ENCODE data around the gene C19orf81. TPM values are rescaled to one million over a fixed set of nuclear protein-coding genes. Genes with fewer than 3 reads are reported as not detected.

Gene C19orf81
- 5.2 and 13.8 TPM in 2 replicates for total RNA-seq (2014; rRNA removed; shearing (Covaris generic))

DNA sequence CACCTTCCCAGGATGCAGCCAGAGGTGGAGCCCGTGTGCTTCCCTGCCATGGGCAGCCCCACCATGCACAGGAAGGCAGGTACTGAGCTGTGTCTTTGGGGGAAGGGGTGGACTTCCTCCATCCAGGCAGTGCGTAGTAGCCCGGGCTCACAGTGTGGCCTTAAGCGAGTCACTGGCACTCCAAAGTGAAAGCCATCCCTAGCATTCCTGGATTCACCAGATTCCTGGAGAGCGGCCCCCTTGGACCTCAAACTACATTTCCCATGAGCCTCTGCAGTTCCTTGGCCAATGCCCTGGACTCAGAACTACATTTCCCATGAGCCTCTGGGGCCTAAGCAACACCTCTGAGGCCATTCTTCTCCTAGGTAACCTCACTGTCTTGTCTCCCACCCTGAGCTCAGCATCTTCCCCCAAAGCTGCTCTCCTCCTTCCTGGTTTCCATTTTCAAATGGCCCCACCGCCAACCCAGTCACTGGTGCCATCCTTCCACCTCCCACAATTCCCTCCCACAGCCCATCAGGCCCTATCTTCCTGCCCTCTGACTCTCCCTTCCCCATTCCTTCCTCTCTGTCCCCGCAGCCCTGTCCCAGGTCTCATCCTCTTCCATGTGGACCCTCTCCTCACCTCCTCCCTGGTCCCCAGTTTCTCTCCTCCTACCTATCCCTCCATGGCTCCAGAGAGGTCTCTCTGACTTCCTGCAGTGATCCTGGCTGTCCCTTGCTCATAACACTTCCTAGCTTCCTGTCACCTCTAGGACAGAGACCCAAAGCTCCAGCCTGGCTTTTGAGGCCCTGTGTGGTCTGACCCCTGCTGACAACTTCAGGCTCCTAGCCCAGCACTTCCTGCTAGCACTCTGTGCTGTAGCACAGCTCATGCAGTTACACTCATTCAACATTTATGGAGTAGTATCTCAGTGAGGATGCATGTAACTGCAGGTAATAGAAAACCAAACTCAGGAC is at the start of gene C19orf81:
C19orf81 (plus strand) TSS at position 13 of the 959 bp plus-strand sequence; CDS start at position 13, 0 bp downstream.

DNA sequence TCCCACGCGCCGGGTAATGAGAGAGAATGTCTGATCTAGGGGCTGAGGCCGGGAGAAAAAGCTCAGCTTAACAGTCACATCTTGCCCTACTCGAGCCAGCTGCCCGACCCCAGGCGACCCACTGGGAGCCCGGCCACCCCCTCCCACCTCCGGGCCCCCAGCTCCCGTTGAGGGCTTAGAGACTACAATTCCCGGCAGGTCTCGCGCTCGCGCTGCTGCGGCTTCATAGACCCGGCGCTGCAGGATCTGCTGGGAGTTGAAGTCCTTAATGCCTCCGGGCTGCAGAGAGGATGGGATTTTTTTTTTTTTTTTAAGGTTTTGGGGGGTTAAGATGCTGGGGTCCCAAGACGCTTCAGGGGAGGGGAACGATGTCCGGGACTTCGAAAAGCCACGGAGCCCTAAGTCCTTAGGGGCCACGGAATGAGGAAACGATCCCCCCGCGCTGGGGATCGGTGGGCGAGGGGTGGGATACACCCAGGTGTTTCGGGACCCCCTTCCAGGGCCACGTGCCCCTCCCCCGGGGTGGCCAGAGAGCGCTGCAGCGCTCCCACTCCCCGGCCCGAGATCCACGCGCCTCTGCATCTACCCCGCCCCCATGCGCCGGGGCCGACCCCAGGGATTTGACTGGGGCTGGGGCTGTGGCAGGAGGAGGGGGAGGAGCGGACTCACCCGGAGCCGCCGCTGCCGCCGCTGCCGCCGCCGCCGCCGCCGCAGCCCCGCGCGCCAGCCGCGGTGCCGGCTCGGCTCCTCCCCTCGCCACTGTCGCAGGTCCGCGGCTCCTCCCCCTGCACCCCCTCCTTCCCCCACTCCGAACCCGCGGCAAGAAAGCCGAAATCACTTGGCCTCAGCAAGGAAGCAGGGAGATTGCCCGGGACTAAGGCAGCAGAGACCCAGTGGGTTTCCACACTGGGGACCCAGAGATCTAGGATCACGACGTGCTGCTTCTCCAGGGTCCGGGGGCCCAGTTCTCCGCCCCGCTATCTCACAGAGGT is 9.8 kb upstream of the C19orf81 start, which contains the start of gene SYT3:
SYT3 (minus strand) TSS at position 761 of the 992 bp plus-strand sequence. CDS start 2,470 bp downstream, outside the sequence.

Other genes with a start within 250 kb of the C19orf81 start
- 0.11 TPM in 1 of 2 replicates, not detected in the other for gene SPIB, start 230.5 kb upstream of the C19orf81 start, total RNA-seq (2014; rRNA removed; shearing (Covaris generic))
- gene MYBPC2, start 216.6 kb upstream of the C19orf81 start, total RNA-seq (2014; rRNA removed; shearing (Covaris generic)), result not detected in 2 replicates
- 40.9 and 44.9 TPM in 2 replicates for gene EMC10, start 172.9 kb upstream of the C19orf81 start, total RNA-seq (2014; rRNA removed; shearing (Covaris generic))
- gene GARIN5A, start 172.6 kb upstream of the C19orf81 start, total RNA-seq (2014; rRNA removed; shearing (Covaris generic)), result 0.15 and 0.88 TPM in 2 replicates
- gene JOSD2, start 138.3 kb upstream of the C19orf81 start, total RNA-seq (2014; rRNA removed; shearing (Covaris generic)), result 42.8 and 58.6 TPM in 2 replicates
- gene ASPDH, start 135.5 kb upstream of the C19orf81 start, total RNA-seq (2014; rRNA removed; shearing (Covaris generic)), result not detected in 2 replicates
- 7.4 and 8.4 TPM in 2 replicates for gene LRRC4B, start 81.0 kb upstream of the C19orf81 start, total RNA-seq (2014; rRNA removed; shearing (Covaris generic))
- 0.60 and 0.61 TPM in 2 replicates for gene SYT3, start 9.6 kb upstream of the C19orf81 start, total RNA-seq (2014; rRNA removed; shearing (Covaris generic))
- gene SHANK1, start 70.4 kb downstream of the C19orf81 start, total RNA-seq (2014; rRNA removed; shearing (Covaris generic)), result 0.77 and 1.4 TPM in 2 replicates
- gene CLEC11A, start 73.9 kb downstream of the C19orf81 start, total RNA-seq (2014; rRNA removed; shearing (Covaris generic)), result 17.3 and 17.7 TPM in 2 replicates
- not detected in 2 replicates for gene GPR32, start 121.0 kb downstream of the C19orf81 start, total RNA-seq (2014; rRNA removed; shearing (Covaris generic))
- gene ACP4, start 141.0 kb downstream of the C19orf81 start, total RNA-seq (2014; rRNA removed; shearing (Covaris generic)), result not detected in 2 replicates
- not detected in 2 replicates for gene KLK1, start 174.3 kb downstream of the C19orf81 start, total RNA-seq (2014; rRNA removed; shearing (Covaris generic))
- not detected in 2 replicates for gene KLK15, start 184.1 kb downstream of the C19orf81 start, total RNA-seq (2014; rRNA removed; shearing (Covaris generic))
- not detected in 2 replicates for gene KLK3, start 205.5 kb downstream of the C19orf81 start, total RNA-seq (2014; rRNA removed; shearing (Covaris generic))
- gene KLK2, start 224.0 kb downstream of the C19orf81 start, total RNA-seq (2014; rRNA removed; shearing (Covaris generic)), result 0.50 and 1.5 TPM in 2 replicates

Data from A375 (cell line).